HG02885 (cell line): ENCODE data around the gene COG4.
"Not testable (repeated sequence)": the region's sequence is repeated elsewhere in the genome, so short reads cannot be mapped to it uniquely, and the experiment has no call there.

ENCODE experiments used
- ATAC-seq: cut with Tn5 transposase; IDR thresholded peaks from one replicate; pipeline ENCODE4 v1.9.1; 2021; ENCODE audit warnings: mild to moderate bottlenecking; ENCODE audit not compliant: unreplicated experiment, poor library complexity

The COG4 gene

GRCh38 chr16:70523076-70523742, at the start of gene COG4:
Gene COG4 (minus strand): TSS chr16:70523554. CDS start chr16:70523543, 11 bp downstream.
- ATAC-seq: peak; percentile 63

GRCh38 chr16:70572926-70573270, 49.5 kb upstream of the COG4 start:
- no peak for ATAC-seq

DNA sequence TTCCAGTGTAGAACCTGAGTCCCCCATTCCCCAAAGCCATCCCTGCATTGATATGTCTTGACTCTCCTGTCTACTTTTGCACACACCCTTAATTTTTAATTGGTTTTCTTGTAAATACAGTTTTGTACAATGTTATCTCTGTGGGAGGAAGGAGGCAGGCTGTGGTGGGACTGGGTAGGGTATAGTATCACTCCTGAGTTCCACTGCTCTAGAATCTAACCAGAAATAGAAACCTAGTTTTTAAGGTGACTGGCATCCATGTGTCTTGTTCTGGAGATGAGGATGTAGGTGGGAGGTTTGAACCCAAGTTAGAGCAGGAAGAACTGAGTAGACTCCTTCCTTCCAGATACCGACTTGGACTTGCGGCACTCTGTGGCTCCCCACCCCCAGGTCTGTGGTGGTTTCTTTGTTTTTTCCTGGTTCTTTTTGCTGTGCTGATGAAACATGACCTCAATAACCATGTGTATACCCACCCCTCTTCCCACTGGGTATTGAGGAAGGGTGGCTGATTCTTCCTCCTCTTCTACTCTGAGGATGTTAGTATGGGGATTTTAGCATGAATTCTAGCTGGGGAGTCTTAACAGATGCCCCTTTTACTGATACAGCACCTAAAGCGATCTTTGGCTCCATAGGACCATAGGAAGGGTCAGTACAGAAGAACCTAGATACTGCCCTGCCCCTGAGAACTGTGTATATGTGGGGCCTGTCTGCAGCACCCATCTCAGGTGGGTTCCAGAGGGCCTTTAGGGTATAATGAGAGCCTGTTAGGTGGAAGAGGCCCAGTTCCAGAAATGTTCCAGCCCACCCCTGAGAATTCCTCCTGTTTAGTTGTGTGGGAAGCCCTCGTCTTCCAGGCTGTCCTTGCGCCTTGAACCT, 48.9 kb upstream of the COG4 start:
- no peak for ATAC-seq

GRCh38 chr16:70571623-70572022, 48.3 kb upstream of the COG4 start:
- ATAC-seq: no peak

DNA sequence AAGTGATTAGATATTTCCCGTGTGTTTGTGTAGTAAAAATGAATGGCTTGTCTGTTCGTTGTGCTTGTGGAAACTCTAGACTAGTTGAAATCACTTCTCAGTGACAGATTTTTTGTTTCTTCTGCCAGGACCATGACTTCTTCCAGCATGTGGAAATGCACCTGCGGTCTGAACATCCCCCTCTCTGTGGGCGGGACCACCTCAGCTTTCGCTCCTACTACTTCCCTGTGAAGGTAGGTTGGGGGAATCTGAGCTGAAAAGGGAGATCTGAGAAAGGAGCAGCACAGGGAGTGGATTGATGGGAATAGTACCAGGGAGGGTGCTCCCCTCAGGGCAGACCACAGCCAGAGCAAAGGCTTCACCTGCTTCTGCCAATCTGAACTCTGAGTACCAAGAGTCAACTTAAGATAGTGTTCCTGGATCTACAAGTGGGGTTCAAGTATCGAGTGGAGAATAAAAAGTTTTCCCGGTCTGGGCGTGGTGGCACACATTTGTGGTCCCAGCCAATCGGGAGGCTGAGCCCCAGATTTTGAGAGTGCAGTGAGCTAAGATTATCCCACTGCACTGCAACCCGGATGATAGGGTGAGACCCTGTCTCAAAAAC, 47.7 kb upstream of the COG4 start:
- no peak for ATAC-seq

GRCh38 chr16:70569752-70570151, 46.4 kb upstream of the COG4 start:
- no peak for ATAC-seq

GRCh38 chr16:70568601-70569237, 45.4 kb upstream of the COG4 start:
- no peak for ATAC-seq

DNA sequence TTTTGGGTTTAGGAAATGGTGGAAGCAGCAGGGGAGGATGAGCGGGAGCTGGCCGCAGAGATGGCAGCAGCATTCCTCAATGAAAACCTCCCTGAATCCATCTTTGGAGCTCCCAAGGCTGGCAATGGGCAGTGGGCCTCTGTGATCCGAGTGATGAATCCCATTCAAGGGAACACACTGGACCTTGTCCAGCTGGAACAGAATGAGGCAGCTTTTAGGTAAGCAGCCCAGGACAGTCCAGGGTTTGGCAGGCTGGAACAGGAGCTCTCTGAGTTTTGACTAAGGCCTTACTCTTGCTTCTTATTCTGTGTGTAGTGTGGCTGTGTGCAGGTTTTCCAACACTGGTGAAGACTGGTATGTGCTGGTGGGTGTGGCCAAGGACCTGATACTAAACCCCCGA, 41.7 kb upstream of the COG4 start:
- no peak for ATAC-seq

- ATAC-seq: no peak
Measured at GRCh38 chr16:70563636-70564035, 40.3 kb upstream of the COG4 start.

DNA sequence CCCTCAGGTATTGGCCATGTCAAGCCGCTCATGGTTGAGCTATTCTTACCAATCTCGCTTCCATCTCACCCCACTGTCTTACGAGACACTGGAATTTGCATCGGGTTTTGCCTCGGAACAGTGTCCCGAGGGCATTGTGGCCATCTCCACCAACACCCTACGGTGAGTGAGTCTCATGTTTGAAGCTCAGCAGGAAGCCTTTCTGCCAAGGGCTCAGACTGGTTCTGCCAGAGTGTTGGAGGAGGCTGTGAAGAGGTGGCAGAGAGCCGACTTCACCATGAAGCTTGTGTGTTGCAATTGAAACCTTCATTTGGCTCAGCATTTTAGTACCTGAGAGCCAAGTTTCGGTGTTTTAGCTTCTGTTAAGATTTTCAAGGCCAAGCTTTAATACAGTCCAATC, 38.3 kb upstream of the COG4 start:
- no peak for ATAC-seq

GRCh38 chr16:70556063-70556462, 32.7 kb upstream of the COG4 start:
- ATAC-seq: no peak

DNA sequence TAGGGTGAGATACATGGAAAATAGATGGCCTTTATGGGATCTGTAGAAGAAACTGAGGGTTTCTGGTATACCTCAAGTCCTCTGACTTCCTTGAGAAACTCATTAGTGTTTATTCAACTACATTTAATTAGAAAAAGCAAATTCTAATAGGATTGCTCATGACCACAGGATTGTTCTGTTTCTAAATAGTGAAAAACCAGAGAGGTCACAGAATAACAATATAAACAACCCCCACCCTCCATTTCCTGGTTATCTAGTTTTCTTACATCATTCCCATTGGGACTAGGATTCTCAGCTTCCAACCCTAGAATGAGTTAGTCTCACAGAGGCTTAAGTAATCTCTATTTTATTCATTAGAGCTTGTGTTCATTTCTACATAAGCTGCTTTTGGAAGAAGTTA, 30.3 kb upstream of the COG4 start:
- no peak for ATAC-seq

GRCh38 chr16:70552675-70553074, 29.3 kb upstream of the COG4 start:
- no peak for ATAC-seq

DNA sequence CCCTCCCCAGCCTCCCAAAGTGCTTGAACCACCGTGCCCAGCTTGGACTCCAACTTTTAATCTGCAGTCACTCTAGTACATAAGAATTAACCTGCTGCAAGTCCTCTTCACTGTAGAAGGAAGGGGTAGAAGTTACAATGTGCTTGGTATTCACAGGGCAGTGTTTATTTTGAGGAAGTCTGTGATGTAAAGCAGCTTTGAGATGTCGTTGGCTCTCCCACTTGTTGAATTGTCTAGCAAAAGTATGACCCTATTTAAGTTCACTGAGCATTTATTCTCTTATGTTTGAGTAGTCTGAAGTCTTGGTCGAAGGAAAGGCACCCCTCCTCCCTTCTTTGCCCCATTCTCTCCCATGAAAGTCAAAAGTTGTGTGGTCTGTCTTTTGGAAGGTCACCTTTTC, 28.4 kb upstream of the COG4 start:
- no peak for ATAC-seq

DNA sequence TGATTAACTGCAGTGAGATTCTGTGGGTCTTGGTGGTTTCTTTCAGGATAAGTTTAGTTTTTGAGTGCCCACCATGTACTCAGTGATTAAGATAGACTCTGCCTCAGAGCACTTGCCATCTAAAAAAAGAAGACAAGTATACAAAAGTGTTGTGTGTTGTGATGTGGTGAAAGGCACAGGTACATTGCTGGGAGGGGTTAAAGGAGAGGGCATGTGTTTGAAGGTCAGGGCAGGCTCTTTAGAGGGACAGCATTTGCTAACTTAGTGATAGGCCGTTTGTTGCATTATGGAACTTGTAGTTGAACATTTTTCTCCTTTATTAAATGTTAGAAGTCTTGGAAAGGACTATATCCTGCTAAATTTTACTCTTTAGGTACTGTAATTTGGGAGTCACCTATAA, 26.7 kb upstream of the COG4 start:
- no peak for ATAC-seq

- no peak for ATAC-seq
Measured at GRCh38 chr16:70548936-70549335, 25.6 kb upstream of the COG4 start.

GRCh38 chr16:70544548-70544947, 21.2 kb upstream of the COG4 start:
- no peak for ATAC-seq

DNA sequence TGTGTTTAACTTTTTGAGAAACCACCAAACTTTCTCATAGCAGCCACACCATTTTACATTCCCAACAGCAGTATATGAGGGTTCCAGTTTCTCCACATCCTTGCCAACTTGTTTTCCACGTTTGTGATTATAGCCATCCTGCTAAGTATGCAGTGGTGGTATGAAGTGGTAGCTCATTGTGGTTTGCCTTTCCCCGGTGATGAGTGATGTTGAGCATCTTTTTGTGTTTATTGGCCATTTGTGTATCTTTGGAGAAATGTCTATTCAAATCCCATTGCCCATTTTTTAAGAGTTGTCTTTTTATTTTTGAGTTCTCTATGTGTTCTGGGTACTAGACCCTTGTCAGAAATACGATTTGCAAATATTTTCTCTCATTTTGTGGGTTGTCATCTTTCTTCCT, 17.6 kb upstream of the COG4 start:
- ATAC-seq: no peak

GRCh38 chr16:70534971-70535370, 11.6 kb upstream of the COG4 start:
- ATAC-seq: no peak

DNA sequence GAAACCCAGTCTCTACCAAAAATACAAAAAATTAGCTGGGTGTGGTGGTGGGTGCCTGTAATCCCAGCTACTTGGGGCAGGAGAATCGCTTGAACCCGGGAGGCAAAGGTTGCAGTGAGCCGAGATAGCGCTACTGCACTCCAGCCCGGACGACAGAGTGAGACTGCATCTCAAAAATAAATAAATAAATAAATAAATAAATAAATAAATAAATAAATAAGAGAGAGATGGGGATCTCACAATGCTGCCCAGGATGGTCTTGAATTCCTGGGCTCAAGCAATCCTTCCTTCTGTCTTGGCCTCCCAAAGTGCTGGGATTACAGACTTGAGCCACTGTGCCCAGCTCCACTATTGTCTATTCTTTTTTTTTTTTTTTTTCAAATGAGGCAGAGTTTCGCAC, 6.6 kb upstream of the COG4 start:
- not testable (repeated sequence) for ATAC-seq
